Smooth muscle cell (in vitro differentiated cells): Measurements from ENCODE around the gene VASN. TPM values are rescaled to one million over a fixed set of nuclear protein-coding genes. Genes with fewer than 3 reads are reported as not detected.

Experiments used
- DNase-seq: peaks from one replicate; lab custom pipeline; 2025; ENCODE audit not compliant: unreplicated experiment; lab: John Stamatoyannopoulos, UW
- H2AFZ ChIP-seq: fragments of 200-600 bp; sonication (generic); 2 replicates; pipeline ENCODE4 v1.6.0; 2016; ENCODE audit warnings: antibody characterized with exemption, low read depth, mild to moderate bottlenecking
- H3F3A ChIP-seq: fragments of 200-600 bp; sonication (generic); 2 replicates; pipeline ENCODE4 v1.6.0; 2017; ENCODE audit warnings: antibody characterized with exemption, low read depth
- H3K27ac ChIP-seq: fragments of 200-600 bp; sonication (generic); 2 replicates; pipeline ENCODE4 v1.5.1; 2016; ENCODE audit warnings: low read depth, mild to moderate bottlenecking
- H3K27me3 ChIP-seq: fragments of 200-600 bp; sonication (generic); 2 replicates; pipeline ENCODE4 v1.6.1; 2016; ENCODE audit warnings: low read depth, mild to moderate bottlenecking
- H3K36me3 ChIP-seq: fragments of 200-600 bp; sonication (generic); 2 replicates; pipeline ENCODE4 v1.5.1; 2016; ENCODE audit warnings: low read depth
- H3K4me1 ChIP-seq: fragments of 200-600 bp; sonication (generic); 2 replicates; pipeline ENCODE4 v1.5.1; 2016; ENCODE audit warnings: low read depth
- H3K4me2 ChIP-seq: fragments of 200-600 bp; sonication (generic); 2 replicates; pipeline ENCODE4 v1.6.0; 2016; ENCODE audit warnings: mild to moderate bottlenecking
- H3K4me3 ChIP-seq: fragments of 200-600 bp; sonication (generic); 2 replicates; pipeline ENCODE4 v1.5.1; 2016; ENCODE audit warnings: mild to moderate bottlenecking
- H3K79me2 ChIP-seq: fragments of 200-600 bp; sonication (generic); 2 replicates; pipeline ENCODE4 v1.6.0; 2016; ENCODE audit warnings: low read depth, mild to moderate bottlenecking
- H3K9ac ChIP-seq: fragments of 200-600 bp; sonication (generic); 2 replicates; pipeline ENCODE4 v1.6.0; 2016; ENCODE audit warnings: low read depth
- H3K9me3 ChIP-seq: fragments of 200-600 bp; sonication (generic); replicated peaks from 2 replicates; pipeline ENCODE4 v1.5.1; 2016; ENCODE audit warnings: low read depth
- H4K20me1 ChIP-seq: fragments of 200-600 bp; sonication (generic); 2 replicates; pipeline ENCODE4 v1.6.0; 2016; ENCODE audit warnings: low read depth
- WGBS: methylation state at CpG from one replicate; pipeline ENCODE4 v1.1.7; 2016; ENCODE audit warnings: low lambda C conversion rate; 5-methylcytosine and 5-hydroxymethylcytosine counted together
- polyA plus RNA-seq: library from polyadenylated mRNA; unstranded; fragments of >200 nt; fragmentation: Nextera tagmentation; extraction: Ambion mirVana; gene quantifications from 2 replicates; pipeline ENCODE4 v1.2.1, GENCODE V29; 2016
- total RNA-seq: library from RNA; depleted of rRNA; stranded (reverse); fragments of >200 nt; gene quantifications from 2 replicates; pipeline ENCODE4 v1.2.3, GENCODE V29; 2014
- TF ChIP-seq, protein P1 (sequence below): fragments of 200-600 bp; sonication (generic); IDR thresholded peaks from 2 replicates; pipeline ENCODE4 v1.5.1; 2017; ENCODE audit warnings: borderline replicate concordance, mild to moderate bottlenecking, antibody characterized with exemption; ENCODE audit not compliant: insufficient read depth, poor library complexity, severe bottlenecking

The VASN gene
- total and polyA plus RNA-seq, 2 experiments from 2014 or later = 30.0 to 150 TPM

DNA sequence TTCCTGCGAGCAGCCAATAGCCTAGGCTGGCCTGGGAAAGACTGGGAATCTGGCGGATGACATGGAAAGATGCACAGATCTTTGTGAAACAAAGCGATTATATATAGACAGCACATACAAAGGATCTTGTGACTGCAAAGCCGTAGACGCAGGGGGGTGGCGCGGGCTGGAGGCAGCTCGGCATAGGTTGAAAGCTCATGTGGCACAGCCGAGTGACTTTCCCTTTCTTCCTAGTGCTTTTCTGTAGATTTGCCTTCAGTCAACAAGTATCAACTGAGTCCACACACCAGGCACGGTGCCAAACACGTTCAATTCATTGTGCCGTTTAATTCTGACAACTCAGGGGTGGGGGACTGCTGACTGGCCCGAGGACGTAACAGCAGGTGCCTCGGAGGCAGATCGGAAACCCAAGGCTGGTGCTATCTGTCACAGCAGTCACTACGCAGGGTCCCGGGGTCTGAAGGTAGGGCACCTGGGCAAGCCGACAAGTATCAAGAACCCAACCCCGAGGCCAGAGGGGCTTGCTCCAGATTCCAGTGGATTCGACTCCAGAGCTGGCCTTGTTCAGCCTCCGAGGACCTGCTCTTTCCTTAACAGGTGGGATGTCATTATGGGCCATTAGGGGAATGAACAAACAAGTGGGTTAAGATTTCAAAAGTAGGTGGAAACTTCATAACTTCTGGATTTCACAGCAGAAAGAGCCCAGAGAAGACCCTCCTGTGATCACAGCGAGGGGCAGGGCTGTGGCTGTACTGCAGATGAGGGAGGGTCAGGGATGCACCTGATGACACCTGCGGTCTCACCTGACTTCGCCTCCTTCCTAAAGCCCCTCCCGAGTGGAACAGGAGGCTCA, 26.4 kb upstream of the VASN start:
- Histone ChIP-seq H3K4me3 (no peak overlapping the region), H3K27me3 (no peaks in the 10 kb centered on the region), H3K27ac (no peak overlapping the region), H3K4me2 (no peak overlapping the region), H3F3A (no peaks in the 10 kb centered on the region), H2AFZ (no peak overlapping the region), H3K4me1 (peaks cover 4% of the 10 kb centered on the region), H3K9ac (no peak overlapping the region), H3K36me3 (no peaks in the 10 kb centered on the region), H3K9me3 (no peaks in the 10 kb centered on the region), H4K20me1 (peaks cover 74% of the 10 kb centered on the region), H3K79me2 (peaks cover 43% of the 10 kb centered on the region)
- WGBS = 95% methylated on average over 26 of the region's 26 CpGs
- DNase-seq = no peak
- TF ChIP-seq, protein P1, sequence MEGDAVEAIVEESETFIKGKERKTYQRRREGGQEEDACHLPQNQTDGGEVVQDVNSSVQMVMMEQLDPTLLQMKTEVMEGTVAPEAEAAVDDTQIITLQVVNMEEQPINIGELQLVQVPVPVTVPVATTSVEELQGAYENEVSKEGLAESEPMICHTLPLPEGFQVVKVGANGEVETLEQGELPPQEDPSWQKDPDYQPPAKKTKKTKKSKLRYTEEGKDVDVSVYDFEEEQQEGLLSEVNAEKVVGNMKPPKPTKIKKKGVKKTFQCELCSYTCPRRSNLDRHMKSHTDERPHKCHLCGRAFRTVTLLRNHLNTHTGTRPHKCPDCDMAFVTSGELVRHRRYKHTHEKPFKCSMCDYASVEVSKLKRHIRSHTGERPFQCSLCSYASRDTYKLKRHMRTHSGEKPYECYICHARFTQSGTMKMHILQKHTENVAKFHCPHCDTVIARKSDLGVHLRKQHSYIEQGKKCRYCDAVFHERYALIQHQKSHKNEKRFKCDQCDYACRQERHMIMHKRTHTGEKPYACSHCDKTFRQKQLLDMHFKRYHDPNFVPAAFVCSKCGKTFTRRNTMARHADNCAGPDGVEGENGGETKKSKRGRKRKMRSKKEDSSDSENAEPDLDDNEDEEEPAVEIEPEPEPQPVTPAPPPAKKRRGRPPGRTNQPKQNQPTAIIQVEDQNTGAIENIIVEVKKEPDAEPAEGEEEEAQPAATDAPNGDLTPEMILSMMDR = no peak

DNA sequence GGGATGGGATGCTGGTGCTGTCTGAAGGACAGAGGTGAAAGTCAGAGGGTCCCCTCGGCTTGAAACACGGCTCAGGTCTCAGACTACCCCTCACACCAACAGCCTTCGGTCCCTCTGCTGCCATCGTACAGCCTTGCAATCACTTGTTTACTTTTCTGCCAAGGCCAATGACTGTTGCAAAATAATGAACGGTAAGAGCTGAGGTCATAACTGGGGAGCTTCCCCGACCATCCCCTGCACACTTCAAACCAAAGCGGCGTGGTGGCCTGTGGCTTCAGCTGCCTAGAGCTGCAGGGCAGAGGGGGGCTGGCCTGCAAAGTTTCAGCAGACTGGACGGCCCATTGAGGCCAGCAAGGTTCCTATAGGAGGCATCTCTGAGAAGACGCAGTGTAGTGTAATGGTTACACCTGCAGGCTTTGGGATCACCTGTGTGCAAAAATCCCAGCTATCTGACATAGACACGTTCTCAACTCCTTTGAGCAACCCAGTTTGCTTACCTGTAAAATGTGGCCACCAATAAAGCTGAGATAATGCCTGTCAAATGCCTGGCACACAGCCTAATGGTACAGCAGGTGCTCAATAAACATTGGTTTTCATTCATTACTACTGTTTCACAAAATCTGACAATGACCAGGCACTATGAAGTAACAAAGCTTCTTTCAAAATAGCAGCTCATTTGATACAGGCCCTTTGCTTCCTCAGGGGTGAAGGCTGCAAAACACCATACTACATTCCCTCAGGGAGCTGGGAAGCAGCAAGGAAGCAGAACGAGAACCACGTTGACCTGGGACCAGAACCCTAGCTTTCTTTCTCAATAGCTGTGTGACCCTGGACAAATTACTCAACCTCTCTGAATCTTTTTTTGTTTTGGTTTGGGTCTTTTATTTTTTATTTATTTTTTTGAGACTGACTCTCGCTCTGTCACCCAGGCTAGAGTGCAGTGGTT, 25.5 kb upstream of the VASN start:
- H4K20me1 ChIP-seq = peaks cover 66% of the 10 kb centered on the region
- H3K4me1 ChIP-seq = peaks cover 6% of the 10 kb centered on the region
- H3K4me3 ChIP-seq = no peak overlapping the region
- no peak overlapping the region for H3K9ac ChIP-seq
- H3K4me2 ChIP-seq = no peak overlapping the region
- H3K79me2 ChIP-seq = peaks cover 49% of the 10 kb centered on the region
- no peaks in the 10 kb centered on the region for H3K27me3 ChIP-seq
- 86% methylated on average over 14 of the region's 14 CpGs for WGBS
- H3F3A ChIP-seq = no peaks in the 10 kb centered on the region
- no peak overlapping the region for H2AFZ ChIP-seq
- no peak overlapping the region for H3K27ac ChIP-seq
- H3K36me3 ChIP-seq = no peaks in the 10 kb centered on the region
- no peaks in the 10 kb centered on the region for H3K9me3 ChIP-seq
- no peak for DNase-seq
- TF ChIP-seq, protein P1 = no peak

DNA sequence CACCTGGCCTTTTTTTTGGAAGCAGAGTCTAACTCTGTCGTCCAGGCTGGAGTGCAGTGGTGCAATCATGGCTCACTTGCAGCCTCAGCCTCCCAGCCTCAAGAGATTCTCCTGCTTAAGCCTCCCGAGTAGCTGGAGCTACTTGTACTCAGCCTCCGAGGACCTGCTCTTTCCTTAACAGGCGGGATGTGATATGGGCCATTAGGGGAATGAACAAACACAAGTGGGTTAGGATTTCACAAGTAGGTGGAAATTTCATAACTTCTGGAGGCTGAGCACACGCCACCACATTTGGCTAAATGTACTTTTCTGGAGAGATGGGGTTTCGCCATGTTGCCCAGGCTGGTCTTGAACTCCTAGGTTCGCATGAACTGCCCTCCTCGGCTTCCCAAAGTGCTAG, 24.6 kb upstream of the VASN start:
- Histone ChIP-seq H3K27ac (no peak overlapping the region), H3K4me1 (peaks cover 10% of the 10 kb centered on the region), H3K4me3 (no peak overlapping the region), H3K79me2 (peaks cover 44% of the 10 kb centered on the region), H2AFZ (no peak overlapping the region), H3K9me3 (no peaks in the 10 kb centered on the region), H3F3A (peaks cover 7% of the 10 kb centered on the region), H4K20me1 (peaks cover 57% of the 10 kb centered on the region), H3K27me3 (no peaks in the 10 kb centered on the region), H3K4me2 (no peak overlapping the region), H3K36me3 (no peaks in the 10 kb centered on the region), H3K9ac (no peak overlapping the region)
- TF ChIP-seq, protein P1 = no peak
- 94% methylated on average over 8 of the region's 8 CpGs for WGBS
- no peak for DNase-seq
